Naive thymus-derived CD8-positive, alpha-beta T cell (primary cell): Measurements from ENCODE around the gene DHX34. TPM values are rescaled to one million over a fixed set of nuclear protein-coding genes. Genes with fewer than 3 reads are reported as not detected.
A peak's percentile ranks its signal among the peaks of the same experiment; 100 is the strongest.
"Not testable (repeated sequence)": the region's sequence is repeated elsewhere in the genome, so short reads cannot be mapped to it uniquely, and the experiment has no call there.

Source experiments
- ATAC-seq, 2 donors: fragments of 150-1000 bp; cut with Tn5 transposase in 1 of 2; sonication (Bioruptor Pico), chemical (Tn5 transposase) in 1 of 2; 1 replicate in 1 of 2; 2 replicates in 1 of 2; pipeline ENCODE4 v1.10.0; 2021; ENCODE audit warnings: mild to moderate bottlenecking in 2 of 2, moderate library complexity in 2 of 2
- POLR2A ChIA-PET: fragments of 350-600 bp; sonication (Branson Sonifier 250); formaldehyde crosslinking; loops from one replicate; lab custom pipeline; 2021; ENCODE audit warnings: antibody characterized with exemption; lab: Charles Lee
- DNase-seq, 10 donors: peaks; one replicate each; pipeline versions ENCODE4 v3.0.0 to v3.0.0-alpha.2; 2020 to 2022
- H3K27ac Mint-ChIP-seq, 10 donors: one replicate each; pipeline ENCODE4 v1.8.0; 2020 to 2022; ENCODE audit warnings: mild to moderate bottlenecking in 10 of 10, mixed read lengths in 10 of 10, moderate library complexity in 4 of 10, inconsistent platforms in 1 of 10
- H3K27me3 Mint-ChIP-seq, 5 donors: one replicate each; pipeline ENCODE4 v1.8.0; 2021 to 2022; ENCODE audit warnings: mixed read lengths in 5 of 5
- H3K36me3 Mint-ChIP-seq, 3 donors: one replicate each; pipeline ENCODE4 v1.8.0; 2020 to 2022; ENCODE audit warnings: mixed read lengths in 3 of 3, mild to moderate bottlenecking in 2 of 3, inconsistent platforms in 1 of 3
- H3K4me1 Mint-ChIP-seq, 4 donors: one replicate each; pipeline ENCODE4 v1.8.0; 2021 to 2022; ENCODE audit warnings: mixed read lengths in 4 of 4
- H3K4me3 Mint-ChIP-seq, 10 donors: one replicate each; pipeline ENCODE4 v1.8.0; 2020 to 2022; ENCODE audit warnings: mild to moderate bottlenecking in 10 of 10, mixed read lengths in 10 of 10, moderate library complexity in 6 of 10, inconsistent platforms in 1 of 10
- H3K9me3 Mint-ChIP-seq, 9 donors: one replicate each; pipeline ENCODE4 v1.8.0; 2020 to 2022; ENCODE audit warnings: mixed read lengths in 9 of 9, mild to moderate bottlenecking in 3 of 9, inconsistent platforms in 1 of 9, moderate library complexity in 1 of 9
- polyA plus RNA-seq, 3 donors: library from polyadenylated mRNA; unstranded; fragments of 300-500 nt; fragmentation: Illumina TruSeq; gene quantifications; one replicate each; pipeline ENCODE4 v1.2.3, GENCODE V29; 2021
- total RNA-seq, 8 experiments: library from RNA in 2 of 8; stranded (reverse) in 2 of 8; gene quantifications; one replicate each; pipeline ENCODE4 v1.2.3 and lab custom pipeline; 2021 to 2026

DHX34 gene
- total and polyA plus RNA-seq, 5 experiments from 2014 or later = 3.1 to 29.6 (median 9.7) TPM

DNA sequence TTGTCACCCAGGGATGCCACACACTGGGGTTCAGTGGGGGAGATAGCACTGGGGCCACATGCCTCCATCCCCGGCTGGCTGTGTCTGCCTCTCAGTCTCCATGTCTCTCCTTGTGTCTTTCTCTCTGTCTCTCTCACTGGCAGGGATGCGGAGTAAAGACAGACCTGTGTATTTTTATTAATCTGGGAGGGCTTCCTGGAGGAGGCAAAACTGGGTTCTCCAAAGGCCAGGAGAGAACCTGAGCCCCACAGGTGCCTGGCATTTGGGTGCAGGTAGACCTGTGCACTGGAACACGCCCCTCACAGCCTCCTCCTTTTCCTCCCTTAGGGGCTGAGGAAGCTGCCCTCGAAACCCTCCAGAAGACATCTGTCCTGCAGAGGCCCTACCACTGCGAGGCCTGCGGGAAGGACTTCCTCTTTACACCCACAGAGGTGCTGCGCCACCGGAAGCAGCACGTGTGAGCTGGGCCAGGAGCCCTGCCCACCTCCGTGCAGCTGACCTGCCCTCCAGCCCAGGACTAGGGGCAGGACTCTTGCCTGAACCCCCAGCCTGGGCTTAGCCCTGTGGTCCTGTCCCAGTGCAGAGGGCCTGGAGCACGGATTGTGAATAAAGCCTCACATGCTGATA lies 32.7 kb downstream of the DHX34 start:
- Mint-ChIP-seq H3K27ac (peak overlapping the region; percentile 58 to 97 (median 82)), H3K9me3 (no peaks in the 10 kb centered on the region), H3K4me1 (peaks cover 8 to 25% (median 23%) of the 10 kb centered on the region in 4 donors), H3K4me3 (peak overlapping the region in 4 of 10 donors; percentile 4 to 64 (median 50)), H3K36me3 (peaks cover 4 to 37% (median 12%) of the 10 kb centered on the region in 3 donors), H3K27me3 (no peaks in the 10 kb centered on the region)
- POLR2A ChIA-PET = no interaction called here
- peak in 4 of 10 donors; percentile 7 to 30 (median 16) for DNase-seq
- peak; percentile 66 to 70 for ATAC-seq

DNA sequence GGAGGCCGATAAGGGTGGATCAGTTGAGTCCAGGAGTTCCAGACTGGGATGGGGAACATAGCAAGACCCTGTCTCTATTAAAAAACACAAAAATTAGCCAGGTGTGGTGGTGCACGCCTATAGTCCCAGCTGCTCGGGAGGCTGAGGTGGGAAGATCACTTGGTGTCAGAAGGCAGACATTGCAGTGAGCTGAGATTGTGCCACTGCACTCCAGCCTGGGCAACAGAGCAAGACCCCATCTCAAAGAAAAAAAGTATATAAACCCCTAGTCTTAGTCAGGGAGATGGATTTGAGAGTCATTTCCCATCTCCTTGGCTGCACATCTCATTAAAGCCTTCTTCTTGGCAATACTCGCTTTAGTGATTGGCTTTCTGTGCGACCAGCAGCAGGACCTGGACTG lies 34.8 kb downstream of the DHX34 start:
- peak overlapping the region in 5 of 10 donors; percentile 26 to 61 (median 49) for H3K27ac Mint-ChIP-seq

DNA sequence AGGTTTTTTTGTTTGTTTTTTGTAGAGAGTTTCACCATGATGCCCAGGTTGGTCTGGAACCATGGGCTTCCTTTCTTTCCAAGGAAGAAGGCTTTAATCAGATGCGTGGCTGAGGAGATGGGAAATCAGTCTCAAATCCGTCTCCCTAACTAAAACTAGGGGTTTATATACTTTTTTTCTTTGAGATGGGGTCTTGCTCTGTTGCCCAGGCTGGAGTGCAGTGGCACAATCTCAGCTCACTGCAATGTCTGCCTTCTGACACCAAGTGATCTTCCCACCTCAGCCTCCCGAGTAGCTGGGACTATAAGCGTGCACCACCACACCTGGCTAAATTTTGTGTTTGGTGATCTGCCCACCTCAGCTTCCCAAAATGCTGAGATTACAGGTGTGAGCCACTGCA lies 35.4 kb downstream of the DHX34 start:
- not testable (repeated sequence) for H3K27me3 Mint-ChIP-seq, ATAC-seq, H3K27ac Mint-ChIP-seq, DNase-seq, H3K4me3 Mint-ChIP-seq, H3K9me3 Mint-ChIP-seq
- Mint-ChIP-seq H3K4me1 (peaks cover 8 to 26% (median 24%) of the 10 kb centered on the region in 4 donors), H3K36me3 (peaks cover 4 to 22% (median 12%) of the 10 kb centered on the region in 3 donors)
- POLR2A ChIA-PET = interaction anchor here (0.6 kb wide), 1 partner anchor 286 kb away, joined by 3 read pairs; no protein-coding TSS in a partner anchor

More for the DNA sequence above, 34.8 kb downstream of the DHX34 start:
- POLR2A ChIA-PET = interaction anchor here (0.6 kb wide), 1 partner anchor 287 kb away, joined by 3 read pairs; no protein-coding TSS in a partner anchor
- Mint-ChIP-seq H3K4me1 (peaks cover 8 to 25% (median 23%) of the 10 kb centered on the region in 4 donors), H3K36me3 (peaks cover 4 to 26% (median 12%) of the 10 kb centered on the region in 3 donors), H3K4me3 (peak overlapping the region in 1 of 10 donors; percentile 24)
- H3K9me3 Mint-ChIP-seq, H3K27me3 Mint-ChIP-seq, DNase-seq, ATAC-seq: not testable (repeated sequence)

DNA sequence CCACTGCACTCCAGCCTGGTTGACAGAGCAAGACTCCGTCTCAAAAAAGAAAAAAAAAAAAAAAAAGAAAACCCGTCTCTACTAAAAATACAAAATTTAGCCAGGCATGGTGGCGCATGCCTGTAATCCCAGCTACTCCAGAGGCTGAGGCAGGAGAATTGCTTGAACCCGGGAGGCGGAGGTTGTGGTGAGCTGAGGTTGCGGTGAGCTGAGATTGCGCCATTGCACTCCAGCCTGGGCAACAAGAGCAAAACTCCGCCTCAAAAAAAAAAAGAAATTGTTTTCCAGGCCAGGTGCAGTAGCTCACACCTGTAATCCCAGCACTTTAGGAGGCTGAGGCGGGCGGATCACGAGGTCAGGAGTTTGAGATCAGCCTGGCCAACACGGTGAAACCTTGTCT lies 37.5 kb downstream of the DHX34 start:
- DNase-seq, ATAC-seq, H3K4me3 Mint-ChIP-seq, H3K9me3 Mint-ChIP-seq, H3K27me3 Mint-ChIP-seq, H3K27ac Mint-ChIP-seq, H3K36me3 Mint-ChIP-seq: not testable (repeated sequence)
- POLR2A ChIA-PET = interaction anchor here (0.7 kb wide), 1 partner anchor 161 kb away, joined by 6 read pairs; no protein-coding TSS in a partner anchor
- H3K4me1 Mint-ChIP-seq = peaks cover 6 to 23% (median 21%) of the 10 kb centered on the region in 4 donors

DNA sequence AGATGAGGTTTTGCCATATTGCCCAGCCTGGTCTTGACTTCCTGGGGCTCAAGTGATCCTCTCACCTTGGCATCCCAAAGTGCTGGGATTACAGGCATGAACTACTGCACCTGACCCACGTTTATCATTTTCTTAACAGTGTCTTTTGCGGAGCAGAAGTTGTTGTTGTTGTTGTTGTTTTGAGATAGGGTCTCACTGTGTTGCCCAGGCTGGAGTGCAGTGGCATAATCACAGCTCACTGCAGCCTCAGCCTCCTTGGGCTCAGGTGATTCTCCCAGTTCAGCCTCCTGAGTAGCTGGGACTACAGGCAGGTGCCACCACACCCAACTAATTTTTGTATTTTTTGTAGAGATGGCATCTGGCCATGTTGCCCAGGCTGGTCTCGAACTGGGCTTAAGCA lies 38.5 kb downstream of the DHX34 start:
- peak overlapping the region in 1 of 10 donors; percentile 68 for H3K27ac Mint-ChIP-seq
- H3K36me3 Mint-ChIP-seq, DNase-seq, POLR2A ChIA-PET, H3K27me3 Mint-ChIP-seq, ATAC-seq, H3K4me3 Mint-ChIP-seq, H3K9me3 Mint-ChIP-seq: not testable (repeated sequence)
- peaks cover 3 to 16% (median 13%) of the 10 kb centered on the region in 4 donors for H3K4me1 Mint-ChIP-seq

DNA sequence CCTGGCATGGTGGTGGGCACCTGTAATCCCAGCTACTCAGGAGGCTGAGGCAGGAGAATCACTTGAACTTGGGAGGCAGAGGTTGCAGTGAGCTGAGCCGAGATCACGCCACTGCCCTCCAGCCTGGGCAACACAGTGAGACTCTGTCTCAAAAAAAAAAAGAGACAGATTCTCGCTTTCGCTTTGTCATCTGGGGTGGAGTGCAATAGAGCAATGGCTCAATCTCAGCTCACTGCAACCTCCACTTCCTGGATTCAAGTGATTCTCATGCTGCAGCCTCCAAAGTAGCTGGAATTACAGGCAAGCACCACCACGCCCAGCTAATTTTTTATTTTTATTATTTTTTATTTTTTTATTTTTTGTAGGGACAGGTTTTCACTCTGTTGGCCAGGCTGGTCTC lies 39.6 kb downstream of the DHX34 start:
- ATAC-seq, H3K4me3 Mint-ChIP-seq, H3K36me3 Mint-ChIP-seq, H3K9me3 Mint-ChIP-seq, H3K27ac Mint-ChIP-seq, POLR2A ChIA-PET, H3K4me1 Mint-ChIP-seq, DNase-seq: not testable (repeated sequence)
- peaks cover 2 to 12% (median 7%) of the 10 kb centered on the region in 5 donors for H3K27me3 Mint-ChIP-seq

DNA sequence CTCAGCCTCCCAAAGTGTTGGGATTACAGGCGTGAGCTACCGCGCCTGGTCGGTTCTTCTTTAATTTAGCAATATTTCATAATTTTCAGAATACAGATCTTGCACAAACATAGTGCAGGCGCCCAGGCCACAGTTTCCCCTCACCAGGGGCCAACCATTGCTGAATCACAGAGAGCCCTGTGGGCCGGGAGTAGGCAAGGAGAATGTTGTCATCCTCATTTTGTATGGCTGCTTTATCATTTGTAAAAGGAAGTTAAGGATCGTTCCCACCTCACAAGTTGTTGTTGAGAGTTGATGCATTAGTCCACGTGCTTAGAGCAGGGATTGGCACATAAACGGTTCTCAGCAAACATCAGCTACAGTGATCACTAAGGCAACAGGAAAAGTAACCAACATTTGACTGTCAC lies 40.0 kb downstream of the DHX34 start:
- ATAC-seq = no peak
- DNase-seq = no peak
- Mint-ChIP-seq H3K9me3 (no peaks in the 10 kb centered on the region), H3K27me3 (peaks cover 4 to 16% (median 11%) of the 10 kb centered on the region in 5 donors), H3K36me3 (no peaks in the 10 kb centered on the region), H3K4me3 (peak overlapping the region in 1 of 10 donors; percentile 24), H3K27ac (no peak overlapping the region), H3K4me1 (peaks cover 3 to 7% (median 6%) of the 10 kb centered on the region in 4 donors)
- POLR2A ChIA-PET = no interaction called here

DNA sequence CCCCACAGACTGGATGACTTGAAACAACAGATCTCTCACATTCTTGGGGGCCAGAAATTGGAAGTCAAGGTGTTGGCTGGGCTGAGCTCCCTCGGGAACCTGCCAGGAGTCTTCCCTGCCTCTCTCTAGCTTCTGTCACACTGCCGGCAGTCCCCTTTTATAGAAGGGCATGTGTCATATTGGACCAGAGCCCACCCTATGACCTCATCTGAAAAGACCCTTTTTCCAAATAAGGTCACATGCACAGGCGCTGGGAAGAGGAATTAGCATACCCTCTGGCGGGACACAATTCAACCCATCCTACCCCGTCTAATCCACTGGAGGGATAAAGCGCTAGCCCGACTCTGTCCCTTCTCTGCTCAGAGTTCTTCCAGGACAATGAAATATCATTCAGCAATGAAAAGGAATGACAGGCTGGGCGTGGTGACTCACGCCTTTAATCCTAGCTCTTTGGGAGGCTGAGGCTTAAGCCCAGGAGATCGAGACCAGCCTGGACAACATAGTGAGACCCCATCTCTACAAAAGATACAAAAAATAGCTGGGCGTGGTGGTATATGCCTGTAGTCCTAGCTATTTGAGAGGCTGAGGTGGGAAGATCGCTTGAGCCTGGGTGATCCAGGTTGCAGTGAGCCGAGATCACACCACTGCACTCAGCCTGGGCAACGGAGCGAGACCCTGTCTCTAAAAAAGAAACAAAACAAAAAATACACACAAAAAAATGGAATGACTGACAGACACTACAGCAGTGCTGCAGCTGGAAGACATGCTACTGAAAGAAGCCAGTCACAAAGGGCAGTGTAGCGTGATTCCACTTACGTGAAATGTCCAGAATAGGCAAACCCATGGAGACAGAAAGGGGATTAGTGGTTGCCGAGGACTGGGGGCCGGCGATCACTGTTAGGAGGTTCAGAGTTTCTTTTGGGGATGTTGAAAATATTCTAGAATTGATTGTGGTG lies 41.7 kb downstream of the DHX34 start:
- no peaks in the 10 kb centered on the region for H3K36me3 Mint-ChIP-seq
- DNase-seq (no peak), ATAC-seq (no peak)
- peak overlapping the region in 1 of 10 donors; percentile 63 for H3K27ac Mint-ChIP-seq
- no peaks in the 10 kb centered on the region for H3K9me3 Mint-ChIP-seq
- peaks cover 7 to 20% (median 16%) of the 10 kb centered on the region in 5 donors for H3K27me3 Mint-ChIP-seq
- POLR2A ChIA-PET = interaction anchor here (0.5 to 0.6 kb wide), 3 partner anchors 73 to 135 kb away, joined by 3 to 8 read pairs (median 4); no protein-coding TSS in a partner anchor
- H3K4me3 Mint-ChIP-seq = no peak overlapping the region
- H3K4me1 Mint-ChIP-seq = peaks cover 3 to 7% (median 6%) of the 10 kb centered on the region in 4 donors

DNA sequence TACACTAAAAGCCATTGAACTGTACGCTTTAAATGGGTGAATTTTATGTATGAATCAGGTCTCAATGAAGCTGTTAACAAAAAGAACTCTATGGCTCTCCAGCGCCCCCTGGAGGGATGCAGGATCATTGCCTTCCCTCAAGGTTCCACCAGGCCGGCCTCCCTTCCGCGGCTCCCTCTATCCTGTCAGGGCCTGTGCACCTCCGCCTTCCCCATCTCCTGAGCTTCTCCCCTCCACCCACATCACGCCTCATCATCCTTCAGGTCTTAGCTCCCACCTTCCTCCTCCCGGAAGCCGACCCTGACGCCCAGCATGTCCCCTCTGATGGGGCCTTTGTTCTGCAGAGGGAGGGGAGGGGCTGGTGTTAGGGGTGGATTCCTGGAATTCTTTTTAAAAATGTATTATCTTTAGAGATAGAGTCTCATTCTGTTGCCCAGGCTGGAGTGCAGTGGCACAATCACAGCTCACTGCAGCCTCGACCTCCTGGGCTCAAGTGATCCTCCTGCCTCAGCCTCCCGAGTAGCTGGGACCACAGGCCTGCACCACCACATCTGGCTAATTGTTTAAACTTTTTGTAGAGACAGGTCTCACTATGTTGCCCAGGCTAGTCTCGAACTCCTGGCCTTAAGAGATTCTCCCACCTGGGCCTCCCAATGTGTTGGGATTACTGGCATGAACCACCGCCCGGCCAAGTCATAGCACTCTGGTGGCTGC lies 42.6 kb downstream of the DHX34 start:
- POLR2A ChIA-PET = interaction anchor here (0.5 kb wide), 1 partner anchor 134 kb away, joined by 4 read pairs; no protein-coding TSS in a partner anchor
- peak overlapping the region in 4 of 10 donors; percentile 24 to 89 (median 52) for H3K27ac Mint-ChIP-seq
- no peak overlapping the region for H3K4me3 Mint-ChIP-seq
- DNase-seq = peak; percentile 59 to 87 (median 76)
- no peaks in the 10 kb centered on the region for H3K9me3 Mint-ChIP-seq
- no peaks in the 10 kb centered on the region for H3K36me3 Mint-ChIP-seq
- ATAC-seq = peak; percentile 76 to 87
- H3K4me1 Mint-ChIP-seq = peaks cover 3 to 7% (median 6%) of the 10 kb centered on the region in 4 donors
- peaks cover 7 to 24% (median 20%) of the 10 kb centered on the region in 5 donors for H3K27me3 Mint-ChIP-seq

DNA sequence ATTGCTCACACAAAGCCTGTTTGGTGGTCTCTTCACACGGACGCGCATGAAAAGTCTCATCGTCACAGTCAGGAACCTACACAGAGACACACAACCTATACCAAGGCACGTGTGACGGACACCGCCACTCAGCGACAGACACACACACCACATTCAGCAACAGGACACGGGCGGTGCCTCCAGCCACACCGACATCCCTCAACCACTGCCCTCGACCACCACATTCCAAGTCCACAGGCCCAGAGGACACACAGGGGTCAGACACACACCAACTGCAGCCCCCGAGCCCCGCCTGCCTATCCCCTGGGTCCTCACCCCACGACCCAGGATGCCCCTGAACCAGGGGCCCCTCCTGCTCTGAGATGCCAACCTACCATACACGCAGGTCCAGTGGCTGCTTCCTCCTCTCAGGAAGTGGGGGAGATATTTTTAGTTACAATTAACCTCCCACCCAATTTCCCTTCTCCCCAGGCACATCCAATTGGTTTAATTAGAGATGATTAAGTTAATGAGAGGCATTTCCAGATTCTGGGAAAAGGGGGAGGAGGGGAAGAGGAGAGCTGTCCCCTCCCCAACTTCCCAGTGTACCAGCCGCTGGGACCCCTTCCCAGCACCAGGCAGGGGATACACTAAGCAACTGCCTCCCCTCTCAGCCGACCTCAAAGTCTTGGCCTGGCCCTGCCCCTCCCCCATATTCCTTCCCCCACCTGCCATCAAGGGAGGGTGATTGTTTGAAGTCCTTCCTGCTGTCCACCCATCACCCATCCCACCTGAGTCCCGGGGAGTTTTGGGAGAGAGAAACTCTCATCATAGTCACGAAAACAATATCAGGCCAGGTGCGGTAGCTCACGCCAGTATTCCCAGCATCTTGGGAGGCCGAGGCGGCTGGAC lies 49.8 kb downstream of the DHX34 start:
- POLR2A ChIA-PET = no interaction called here
- Mint-ChIP-seq H3K36me3 (peaks cover 0 to 1% (median 0%) of the 10 kb centered on the region in 3 donors), H3K4me3 (no peak overlapping the region), H3K4me1 (no peaks in the 10 kb centered on the region), H3K9me3 (peaks cover 0 to 2% (median 0%) of the 10 kb centered on the region in 9 donors), H3K27ac (no peak overlapping the region), H3K27me3 (peaks cover 8 to 44% (median 35%) of the 10 kb centered on the region in 5 donors)
- DNase-seq (no peak), ATAC-seq (no peak)

DNA sequence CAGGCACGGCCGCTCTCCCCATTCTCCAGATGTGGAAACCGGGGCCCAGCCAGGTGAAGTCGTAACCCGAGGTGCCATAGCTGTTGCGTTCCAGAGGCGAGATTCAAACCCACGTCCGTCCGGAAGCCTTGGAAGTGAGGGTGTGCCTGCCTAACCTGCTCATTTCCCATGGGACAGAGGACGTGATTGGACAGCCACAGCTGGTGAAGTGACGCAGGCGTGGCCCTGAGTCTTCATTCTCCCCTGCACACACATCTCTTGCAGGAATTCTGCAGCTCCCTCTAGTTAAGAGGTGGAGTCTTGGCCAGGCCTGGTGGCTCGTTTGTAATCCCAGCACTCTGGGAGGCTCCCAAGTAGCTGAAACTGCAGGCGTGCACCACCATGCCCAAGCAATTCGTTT lies 53.4 kb downstream of the DHX34 start:
- H3K36me3 Mint-ChIP-seq = peaks cover 0 to 4% (median 1%) of the 10 kb centered on the region in 3 donors
- H3K27me3 Mint-ChIP-seq = peaks cover 24 to 68% (median 51%) of the 10 kb centered on the region in 5 donors
- H3K4me1 Mint-ChIP-seq = peaks cover 0 to 8% (median 3%) of the 10 kb centered on the region in 4 donors
- no peak for ATAC-seq
- no peak overlapping the region for H3K4me3 Mint-ChIP-seq
- no peak overlapping the region for H3K27ac Mint-ChIP-seq
- POLR2A ChIA-PET = no interaction called here
- no peak for DNase-seq
- H3K9me3 Mint-ChIP-seq = peaks cover 0 to 2% (median 0%) of the 10 kb centered on the region in 9 donors
